Left renal cortex interstitium (tissue), 4 donors: ENCODE data around the gene KPNA3. TPM values are rescaled to one million over a fixed set of nuclear protein-coding genes. Genes with fewer than 3 reads are reported as not detected.

Source experiments
- DNase-seq, 4 donors: peaks; one replicate each; pipeline ENCODE4 v3.0.0-alpha.2; 2013; ENCODE audit warnings: low read depth in 4 of 4, low spot score in 2 of 4, missing footprints in 1 of 4
- polyA plus RNA-seq, 4 donors: library from polyadenylated mRNA; unstranded; fragments of 120-200 nt; gene quantifications; one replicate each; pipeline ENCODE4 v1.2.1, GENCODE V29; 2013; ENCODE audit not compliant: insufficient read length in 4 of 4

The KPNA3 gene
- polyA plus RNA-seq, 4 donors, result 26.7 to 36.3 (median 34.8) TPM

- peak in 3 of 4 donors; percentile 10 to 69 (median 30) for DNase-seq
These were observed 102.1 kb downstream of the KPNA3 start for GRCh38 chr13:49690133-49690994.

- no peak for DNase-seq
These were observed 109.0 kb downstream of the KPNA3 start for GRCh38 chr13:49683489-49683888.

- DNase-seq, result no peak
These were observed 110.5 kb downstream of the KPNA3 start for GRCh38 chr13:49681842-49682435.

- no peak for DNase-seq
These were observed 113.2 kb downstream of the KPNA3 start for GRCh38 chr13:49679246-49679645.

GRCh38 chr13:49678191-49678914 lies 114.1 kb downstream of the KPNA3 start:
- DNase-seq, result no peak

- DNase-seq, result no peak
These were observed 115.7 kb downstream of the KPNA3 start for GRCh38 chr13:49676581-49677298.

GRCh38 chr13:49670828-49671227 lies 121.7 kb downstream of the KPNA3 start:
- DNase-seq, result no peak

GRCh38 chr13:49669735-49670309 lies 122.7 kb downstream of the KPNA3 start:
- DNase-seq, result peak in 2 of 4 donors; percentile 37 to 62

- DNase-seq, result no peak
These were observed 124.7 kb downstream of the KPNA3 start for GRCh38 chr13:49667773-49668172.

- DNase-seq, result no peak
These were observed 127.9 kb downstream of the KPNA3 start for GRCh38 chr13:49664606-49665005.

GRCh38 chr13:49657241-49657641 lies 135.2 kb downstream of the KPNA3 start:
- DNase-seq, result no peak

GRCh38 chr13:49655906-49656305 lies 136.6 kb downstream of the KPNA3 start:
- no peak for DNase-seq

GRCh38 chr13:49654011-49654410 lies 138.5 kb downstream of the KPNA3 start:
- DNase-seq, result no peak

GRCh38 chr13:49653478-49653877 lies 139.0 kb downstream of the KPNA3 start:
- DNase-seq, result no peak

GRCh38 chr13:49652355-49653305 lies 139.9 kb downstream of the KPNA3 start:
- DNase-seq, result no peak

GRCh38 chr13:49651570-49652354 lies 140.7 kb downstream of the KPNA3 start:
- DNase-seq, result no peak

GRCh38 chr13:49649963-49650312 lies 142.5 kb downstream of the KPNA3 start:
- DNase-seq, result no peak
